ENCODE data around the gene METTL25B. TPM values are rescaled to one million over a fixed set of nuclear protein-coding genes. Genes with fewer than 3 reads are reported as not detected.

The METTL25B gene
- total and polyA plus RNA-seq, 2 experiments from 2014 or later = 18.3 to 21.1 TPM

DNA sequence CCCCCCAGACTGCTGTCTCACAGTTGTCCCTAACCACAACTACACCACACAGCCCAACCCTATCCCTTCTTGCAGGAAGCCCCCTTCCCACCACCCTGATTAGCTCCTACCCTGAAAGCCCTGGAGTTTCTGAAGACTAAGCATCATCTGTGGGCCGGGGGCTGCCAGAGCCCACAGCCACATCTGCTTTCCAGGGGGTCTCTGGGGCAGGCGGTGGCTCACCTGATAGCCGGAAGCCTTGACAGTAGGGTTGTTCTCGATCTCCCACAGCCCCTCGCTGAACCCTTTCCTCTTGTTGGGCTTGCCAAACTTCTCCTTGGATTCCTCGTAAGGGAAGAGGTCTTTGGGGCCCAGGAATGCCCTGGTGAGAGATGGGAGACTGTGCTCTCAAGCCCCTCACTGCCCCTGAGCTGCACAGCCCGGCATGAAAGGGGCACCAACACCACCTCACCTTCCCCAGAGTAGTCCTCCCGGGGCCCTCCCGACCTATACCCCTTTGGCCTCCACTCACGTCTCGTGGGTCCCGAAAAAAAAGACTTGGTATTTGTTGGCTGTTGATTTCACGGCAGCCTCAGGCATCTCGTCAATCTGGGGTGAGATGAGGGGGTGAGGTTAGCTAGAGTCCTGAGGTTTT lies 16.6 kb downstream of the METTL25B start:
- no peaks in the 10 kb centered on the region for H3K27me3 ChIP-seq (ENCODE audit: insufficient read depth)
- H3K27ac ChIP-seq (ENCODE audit: low read depth) = peak overlapping the region; percentile 85; the same call in 1 of the 2 replicates
- DNase-seq (ENCODE audit: low spot score) = no peak
- H3K9me2 ChIP-seq (ENCODE audit: insufficient read depth) = no peaks in the 10 kb centered on the region
- peaks cover 62% of the 10 kb centered on the region for H3K4me1 ChIP-seq (ENCODE audit: insufficient read depth)
- H3K79me2 ChIP-seq (replicated peaks; ENCODE audit: insufficient read depth) = peaks cover 50% of the 10 kb centered on the region
- peaks cover 63% of the 10 kb centered on the region for H3K4me1 Mint-ChIP-seq
- H3K27ac Mint-ChIP-seq = peak overlapping the region; percentile 100
- TF ChIP-seq EZH2 (IDR thresholded peaks at IDR 0.05; ENCODE audit: low read depth, unreplicated experiment) (no peak), NANOG (IDR thresholded peaks at IDR 0.05; ENCODE audit: borderline replicate concordance) (no peak), JUNB (IDR thresholded peaks at IDR 0.05; ENCODE audit: unreplicated experiment) (no peak), ZNF114 (CRISPR knock-in tag; IDR thresholded peaks at IDR 0.05) (no peak), EZH2phosphoT487 (IDR thresholded peaks at IDR 0.05; ENCODE audit: unreplicated experiment) (no peak), POLR2AphosphoS5 (IDR thresholded peaks at IDR 0.05; ENCODE audit: low read depth) (no peak)
- TF ChIP-seq, protein P1, sequence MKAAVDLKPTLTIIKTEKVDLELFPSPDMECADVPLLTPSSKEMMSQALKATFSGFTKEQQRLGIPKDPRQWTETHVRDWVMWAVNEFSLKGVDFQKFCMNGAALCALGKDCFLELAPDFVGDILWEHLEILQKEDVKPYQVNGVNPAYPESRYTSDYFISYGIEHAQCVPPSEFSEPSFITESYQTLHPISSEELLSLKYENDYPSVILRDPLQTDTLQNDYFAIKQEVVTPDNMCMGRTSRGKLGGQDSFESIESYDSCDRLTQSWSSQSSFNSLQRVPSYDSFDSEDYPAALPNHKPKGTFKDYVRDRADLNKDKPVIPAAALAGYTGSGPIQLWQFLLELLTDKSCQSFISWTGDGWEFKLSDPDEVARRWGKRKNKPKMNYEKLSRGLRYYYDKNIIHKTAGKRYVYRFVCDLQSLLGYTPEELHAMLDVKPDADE (IDR thresholded peaks at IDR 0.05) = no peak
- H3K9me3 Mint-ChIP-seq = no peaks in the 10 kb centered on the region; the same call in 1 of the 3 replicates
- H3K4me3 Mint-ChIP-seq = peak overlapping the region; percentile 89; the same call in 2 of the 3 replicates
- ATAC-seq = no peak
- H3K4me2 ChIP-seq = no peak overlapping the region
- H4K20me1 ChIP-seq (replicated peaks; ENCODE audit: insufficient read depth) = peaks cover 16% of the 10 kb centered on the region
- H3K27me3 Mint-ChIP-seq (ENCODE audit: insufficient read depth, low read depth, poor library complexity) = peaks cover 33% of the 10 kb centered on the region
- peaks cover 56% of the 10 kb centered on the region for H3K36me3 Mint-ChIP-seq (ENCODE audit: low read depth)
- peaks cover 44% of the 10 kb centered on the region for H3F3A ChIP-seq (replicated peaks; ENCODE audit: low read depth)
- no peak overlapping the region for H3K4me3 ChIP-seq
- H2AFZ ChIP-seq = no peak overlapping the region
- H3K36me3 ChIP-seq (ENCODE audit: insufficient read depth) = peaks cover 5% of the 10 kb centered on the region; the same call in 1 of the 2 replicates

DNA sequence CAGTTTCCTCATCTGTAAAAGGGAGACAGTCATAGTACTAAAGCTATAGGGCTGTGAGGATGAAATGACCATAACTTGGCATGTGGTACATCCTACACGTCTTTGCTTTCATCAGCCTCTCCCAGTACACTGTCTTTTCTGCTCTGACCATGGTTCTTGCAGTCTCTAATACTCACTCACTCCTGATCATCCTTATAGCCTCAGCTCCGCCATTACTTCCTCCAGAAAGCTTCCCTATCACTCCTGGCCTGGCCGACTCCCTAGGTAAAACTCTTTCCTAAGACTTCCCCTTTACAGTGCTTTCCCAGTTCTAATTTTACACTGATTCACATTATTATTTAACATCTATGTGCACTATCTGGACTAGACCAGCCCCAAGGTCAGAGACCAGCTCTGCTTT lies 17.6 kb downstream of the METTL25B start:
- peak overlapping the region; percentile 88 for H3K4me3 ChIP-seq
- H3K9me3 Mint-ChIP-seq = no peaks in the 10 kb centered on the region; the same call in 1 of the 3 replicates
- H3K27ac Mint-ChIP-seq = peak overlapping the region; percentile 100
- H3F3A ChIP-seq (replicated peaks; ENCODE audit: low read depth) = peaks cover 44% of the 10 kb centered on the region
- TF ChIP-seq, protein P2, sequence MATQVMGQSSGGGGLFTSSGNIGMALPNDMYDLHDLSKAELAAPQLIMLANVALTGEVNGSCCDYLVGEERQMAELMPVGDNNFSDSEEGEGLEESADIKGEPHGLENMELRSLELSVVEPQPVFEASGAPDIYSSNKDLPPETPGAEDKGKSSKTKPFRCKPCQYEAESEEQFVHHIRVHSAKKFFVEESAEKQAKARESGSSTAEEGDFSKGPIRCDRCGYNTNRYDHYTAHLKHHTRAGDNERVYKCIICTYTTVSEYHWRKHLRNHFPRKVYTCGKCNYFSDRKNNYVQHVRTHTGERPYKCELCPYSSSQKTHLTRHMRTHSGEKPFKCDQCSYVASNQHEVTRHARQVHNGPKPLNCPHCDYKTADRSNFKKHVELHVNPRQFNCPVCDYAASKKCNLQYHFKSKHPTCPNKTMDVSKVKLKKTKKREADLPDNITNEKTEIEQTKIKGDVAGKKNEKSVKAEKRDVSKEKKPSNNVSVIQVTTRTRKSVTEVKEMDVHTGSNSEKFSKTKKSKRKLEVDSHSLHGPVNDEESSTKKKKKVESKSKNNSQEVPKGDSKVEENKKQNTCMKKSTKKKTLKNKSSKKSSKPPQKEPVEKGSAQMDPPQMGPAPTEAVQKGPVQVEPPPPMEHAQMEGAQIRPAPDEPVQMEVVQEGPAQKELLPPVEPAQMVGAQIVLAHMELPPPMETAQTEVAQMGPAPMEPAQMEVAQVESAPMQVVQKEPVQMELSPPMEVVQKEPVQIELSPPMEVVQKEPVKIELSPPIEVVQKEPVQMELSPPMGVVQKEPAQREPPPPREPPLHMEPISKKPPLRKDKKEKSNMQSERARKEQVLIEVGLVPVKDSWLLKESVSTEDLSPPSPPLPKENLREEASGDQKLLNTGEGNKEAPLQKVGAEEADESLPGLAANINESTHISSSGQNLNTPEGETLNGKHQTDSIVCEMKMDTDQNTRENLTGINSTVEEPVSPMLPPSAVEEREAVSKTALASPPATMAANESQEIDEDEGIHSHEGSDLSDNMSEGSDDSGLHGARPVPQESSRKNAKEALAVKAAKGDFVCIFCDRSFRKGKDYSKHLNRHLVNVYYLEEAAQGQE (IDR thresholded peaks at IDR 0.05; ENCODE audit: unreplicated experiment) = no peak
- TF ChIP-seq EZH2phosphoT487 (IDR thresholded peaks at IDR 0.05; ENCODE audit: unreplicated experiment) = no peak
- no peak for TF ChIP-seq STAT1 (IDR thresholded peaks at IDR 0.05; ENCODE audit: unreplicated experiment)
- no peak for TF ChIP-seq ZNF331 (CRISPR knock-in tag; IDR thresholded peaks at IDR 0.05; ENCODE audit: low read depth)
- TF ChIP-seq CREB1 (CRISPR knock-in tag; IDR thresholded peaks at IDR 0.05; ENCODE audit: low read depth) = no peak
- TF ChIP-seq NANOG (IDR thresholded peaks at IDR 0.05; ENCODE audit: borderline replicate concordance) = no peak
- ATAC-seq (no peak), DNase-seq (ENCODE audit: low spot score) (no peak)
- peaks cover 67% of the 10 kb centered on the region for H3K4me1 Mint-ChIP-seq
- no peaks in the 10 kb centered on the region for H3K27me3 ChIP-seq (ENCODE audit: insufficient read depth)
- peaks cover 28% of the 10 kb centered on the region for H3K27me3 Mint-ChIP-seq (ENCODE audit: insufficient read depth, low read depth, poor library complexity)
- H3K36me3 ChIP-seq (ENCODE audit: insufficient read depth) = peaks cover 5% of the 10 kb centered on the region; the same call in 1 of the 2 replicates
- peaks cover 59% of the 10 kb centered on the region for H3K79me2 ChIP-seq (replicated peaks; ENCODE audit: insufficient read depth)
- peaks cover 16% of the 10 kb centered on the region for H4K20me1 ChIP-seq (replicated peaks; ENCODE audit: insufficient read depth)
- peak overlapping the region; percentile 100 for H3K27ac ChIP-seq (ENCODE audit: low read depth)
- H3K4me1 ChIP-seq (ENCODE audit: insufficient read depth) = peaks cover 63% of the 10 kb centered on the region
- H3K4me2 ChIP-seq = peak overlapping the region; percentile 100
- no peak overlapping the region for H2AFZ ChIP-seq
- no peaks in the 10 kb centered on the region for H3K9me2 ChIP-seq (ENCODE audit: insufficient read depth)
- H3K4me3 Mint-ChIP-seq = peak overlapping the region; percentile 89
- H3K36me3 Mint-ChIP-seq (ENCODE audit: low read depth) = peaks cover 64% of the 10 kb centered on the region

All from GM23338 (cell line).